Measurements from ENCODE around the gene ZFYVE21. TPM values are rescaled to one million over a fixed set of nuclear protein-coding genes. Genes with fewer than 3 reads are reported as not detected.
A peak's percentile ranks its signal among the peaks of the same experiment; 100 is the strongest.

ZFYVE21 gene
- total RNA-seq, 1 experiment from 2014 or later: 47.2 TPM

DNA sequence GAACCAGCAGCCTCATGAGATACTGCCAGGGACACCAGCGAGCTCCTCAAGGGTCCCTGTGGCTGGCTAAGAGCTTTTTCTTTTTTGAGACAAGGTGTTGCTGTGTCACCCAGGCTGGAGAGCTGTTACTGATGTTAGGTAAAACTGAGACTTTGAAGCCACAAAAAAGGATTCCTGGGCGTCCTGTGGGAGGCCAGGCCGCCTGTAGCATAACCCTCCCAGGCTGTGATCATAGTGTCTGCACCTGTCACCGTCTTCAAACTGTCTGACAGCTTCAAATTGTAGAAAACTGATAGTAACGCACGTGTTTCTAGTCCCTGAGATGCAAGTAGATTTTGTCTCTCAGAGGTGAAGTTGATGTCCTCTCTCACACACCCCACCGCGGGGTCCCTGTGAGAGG, 4.1 kb downstream of the ZFYVE21 start:
- H3K4me2 ChIP-seq (ENCODE audit: low read length): no peak overlapping the region
- TF ChIP-seq, protein P1, sequence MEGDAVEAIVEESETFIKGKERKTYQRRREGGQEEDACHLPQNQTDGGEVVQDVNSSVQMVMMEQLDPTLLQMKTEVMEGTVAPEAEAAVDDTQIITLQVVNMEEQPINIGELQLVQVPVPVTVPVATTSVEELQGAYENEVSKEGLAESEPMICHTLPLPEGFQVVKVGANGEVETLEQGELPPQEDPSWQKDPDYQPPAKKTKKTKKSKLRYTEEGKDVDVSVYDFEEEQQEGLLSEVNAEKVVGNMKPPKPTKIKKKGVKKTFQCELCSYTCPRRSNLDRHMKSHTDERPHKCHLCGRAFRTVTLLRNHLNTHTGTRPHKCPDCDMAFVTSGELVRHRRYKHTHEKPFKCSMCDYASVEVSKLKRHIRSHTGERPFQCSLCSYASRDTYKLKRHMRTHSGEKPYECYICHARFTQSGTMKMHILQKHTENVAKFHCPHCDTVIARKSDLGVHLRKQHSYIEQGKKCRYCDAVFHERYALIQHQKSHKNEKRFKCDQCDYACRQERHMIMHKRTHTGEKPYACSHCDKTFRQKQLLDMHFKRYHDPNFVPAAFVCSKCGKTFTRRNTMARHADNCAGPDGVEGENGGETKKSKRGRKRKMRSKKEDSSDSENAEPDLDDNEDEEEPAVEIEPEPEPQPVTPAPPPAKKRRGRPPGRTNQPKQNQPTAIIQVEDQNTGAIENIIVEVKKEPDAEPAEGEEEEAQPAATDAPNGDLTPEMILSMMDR (conservative IDR thresholded peaks at IDR 0.05; ENCODE audit: low read depth, low read length): no peak
- no peak for TF ChIP-seq EZH2phosphoT487 (IDR thresholded peaks at IDR 0.05; ENCODE audit: borderline replicate concordance, low read length)
- TF ChIP-seq EZH2 (IDR thresholded peaks at IDR 0.05; ENCODE audit: low read length, unreplicated experiment): no peak
- no TSS peak for BruUV-seq (replicated peaks)
- H3K79me2 ChIP-seq (ENCODE audit: low read length): peaks cover 87% of the 10 kb centered on the region
- no peaks in the 10 kb centered on the region for H3K9me2 ChIP-seq (replicated peaks; ENCODE audit: low read length)
- no peaks in the 10 kb centered on the region for H3K9me3 ChIP-seq (ENCODE audit: low read length)
- ChIA-PET CTCF (no interaction called here), POLR2A (ENCODE audit: unreplicated experiment) (no interaction called here)
- intact Hi-C loops (cut with micrococcal nuclease): loop anchor here (5.0 to 10.0 kb wide), 2 partner anchors 145 to 193 kb away; no protein-coding TSS in a partner anchor
- DNase-seq (no peak), ATAC-seq (no peak)
- H3K27me3 ChIP-seq (ENCODE audit: low read length): no peaks in the 10 kb centered on the region
- peaks cover 4% of the 10 kb centered on the region for H3F3A ChIP-seq (ENCODE audit: low read length, unreplicated experiment)
- H2AFZ ChIP-seq (ENCODE audit: low read length): no peak overlapping the region
- peaks cover 24% of the 10 kb centered on the region for H3K4me1 ChIP-seq (ENCODE audit: insufficient read depth, low read length)
- no peak overlapping the region for H3K27ac ChIP-seq (ENCODE audit: low read length)
- no peaks in the 10 kb centered on the region for H4K20me1 ChIP-seq (ENCODE audit: low read length)
- no peak overlapping the region for H3K9ac ChIP-seq (ENCODE audit: low read length)
- H3K36me3 ChIP-seq (ENCODE audit: low read depth, low read length): no peaks in the 10 kb centered on the region
- H3K4me3 ChIP-seq (ENCODE audit: low read length): no peak overlapping the region

DNA sequence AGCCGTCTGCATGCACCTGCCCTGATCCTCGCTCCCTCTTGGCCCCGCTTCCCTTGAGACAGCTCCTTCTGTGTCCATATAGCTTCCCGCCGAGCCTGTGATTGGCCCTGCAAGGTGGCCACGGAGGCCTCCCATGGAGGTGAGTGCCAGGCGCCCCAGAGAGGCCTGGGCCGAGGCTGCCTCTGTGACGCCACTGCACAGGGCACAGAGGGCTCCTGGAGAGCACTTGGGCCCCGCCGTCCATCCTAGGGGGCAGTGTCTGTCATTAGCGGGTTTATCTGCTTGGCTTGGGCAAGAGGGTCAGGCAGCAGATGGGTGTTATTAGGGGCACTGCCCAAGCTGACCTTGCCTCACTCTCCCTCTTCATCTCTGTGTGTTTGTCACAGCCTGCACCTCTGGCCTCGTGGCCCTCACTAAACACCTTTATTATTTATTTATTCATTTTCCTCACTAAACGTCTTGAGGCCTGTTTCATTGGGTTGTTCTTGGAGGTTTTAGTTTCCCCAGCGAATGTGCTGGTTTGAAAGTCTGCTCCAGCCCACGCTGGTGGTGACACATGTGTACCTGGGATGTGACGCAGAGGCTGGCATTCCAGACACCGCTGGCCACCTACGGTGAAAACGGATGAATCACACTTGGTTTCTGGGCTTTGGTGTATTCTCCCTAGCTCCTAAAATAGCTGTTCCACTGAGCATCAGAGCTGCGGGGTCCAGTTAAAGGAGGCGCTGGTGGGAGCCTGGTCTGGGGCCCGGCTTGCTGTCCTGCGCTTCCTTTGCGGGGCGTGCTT, 5.9 kb downstream of the ZFYVE21 start:
- no peaks in the 10 kb centered on the region for H3K9me3 ChIP-seq (ENCODE audit: low read length)
- H3K9me2 ChIP-seq (replicated peaks; ENCODE audit: low read length): no peaks in the 10 kb centered on the region
- no peak overlapping the region for H3K4me3 ChIP-seq (ENCODE audit: low read length)
- H3K4me1 ChIP-seq (ENCODE audit: insufficient read depth, low read length): peaks cover 23% of the 10 kb centered on the region
- ATAC-seq (peak; percentile 99), DNase-seq (peak; percentile 95)
- POLR2A ChIA-PET (ENCODE audit: unreplicated experiment): interaction anchor here (0.6 kb wide), 1 partner anchor 43 kb away, joined by 17 read pairs; no protein-coding TSS in a partner anchor
- no peaks in the 10 kb centered on the region for H3K36me3 ChIP-seq (ENCODE audit: low read depth, low read length)
- H3K27me3 ChIP-seq (ENCODE audit: low read length): no peaks in the 10 kb centered on the region
- no TSS peak for BruUV-seq (replicated peaks)
- peak overlapping the region; percentile 47 for H3K4me2 ChIP-seq (ENCODE audit: low read length)
- TF ChIP-seq, protein P1 (conservative IDR thresholded peaks at IDR 0.05; ENCODE audit: low read depth, low read length): peak; percentile 15; the same call in 1 of the 2 replicates
- no peak for TF ChIP-seq EZH2phosphoT487 (IDR thresholded peaks at IDR 0.05; ENCODE audit: borderline replicate concordance, low read length)
- TF ChIP-seq EZH2 (IDR thresholded peaks at IDR 0.05; ENCODE audit: low read length, unreplicated experiment): no peak
- CTCF ChIA-PET: no interaction called here
- no peak overlapping the region for H2AFZ ChIP-seq (ENCODE audit: low read length)
- intact Hi-C loops (cut with micrococcal nuclease): loop anchor here (5.0 kb wide), 1 partner anchor 191 kb away; no protein-coding TSS in a partner anchor
- H3K27ac ChIP-seq (ENCODE audit: low read length): peak overlapping the region; percentile 79
- no peaks in the 10 kb centered on the region for H4K20me1 ChIP-seq (ENCODE audit: low read length)
- peaks cover 91% of the 10 kb centered on the region for H3K79me2 ChIP-seq (ENCODE audit: low read length)
- H3F3A ChIP-seq (ENCODE audit: low read length, unreplicated experiment): peaks cover 4% of the 10 kb centered on the region
- H3K9ac ChIP-seq (ENCODE audit: low read length): peak overlapping the region; percentile 36; the same call in 1 of the 2 replicates

DNA sequence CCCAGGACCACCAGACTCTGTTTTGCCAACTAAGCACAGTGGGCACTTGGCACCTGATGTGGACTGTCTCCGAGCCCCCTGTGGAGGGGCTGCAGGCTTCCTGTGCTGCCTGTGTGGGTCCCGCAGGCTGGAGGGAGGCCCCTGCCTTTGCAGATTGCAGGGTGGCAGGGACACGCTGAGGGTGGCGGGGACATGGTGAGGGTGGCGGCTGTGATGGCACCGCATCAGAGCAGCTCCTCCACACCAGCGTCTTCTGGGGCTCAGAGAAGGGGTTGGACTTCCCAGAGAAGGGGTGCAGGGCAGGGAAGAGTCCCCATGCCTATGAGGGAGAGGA, 8.1 kb downstream of the ZFYVE21 start:
- Histone ChIP-seq H3K9ac (ENCODE audit: low read length) (no peak overlapping the region), H3K27ac (ENCODE audit: low read length) (no peak overlapping the region), H3K79me2 (ENCODE audit: low read length) (peaks cover 70% of the 10 kb centered on the region), H3K9me2 (replicated peaks; ENCODE audit: low read length) (no peaks in the 10 kb centered on the region), H3K9me3 (ENCODE audit: low read length) (no peaks in the 10 kb centered on the region), H4K20me1 (ENCODE audit: low read length) (no peaks in the 10 kb centered on the region), H3K4me1 (ENCODE audit: insufficient read depth, low read length) (peaks cover 14% of the 10 kb centered on the region), H3K4me2 (ENCODE audit: low read length) (no peak overlapping the region), H3F3A (ENCODE audit: low read length, unreplicated experiment) (peaks cover 4% of the 10 kb centered on the region), H2AFZ (ENCODE audit: low read length) (no peak overlapping the region), H3K27me3 (ENCODE audit: low read length) (no peaks in the 10 kb centered on the region), H3K36me3 (ENCODE audit: low read depth, low read length) (no peaks in the 10 kb centered on the region), H3K4me3 (ENCODE audit: low read length) (no peak overlapping the region)
- ChIA-PET POLR2A (ENCODE audit: unreplicated experiment) (no interaction called here), CTCF (no interaction called here)
- ATAC-seq (no peak), DNase-seq (no peak)
- BruUV-seq (replicated peaks): no TSS peak
- intact Hi-C loops (cut with micrococcal nuclease): loop anchor here (5.0 kb wide), 1 partner anchor 189 kb away; no protein-coding TSS in a partner anchor
- TF ChIP-seq EZH2 (IDR thresholded peaks at IDR 0.05; ENCODE audit: low read length, unreplicated experiment): no peak
- TF ChIP-seq, protein P1 (conservative IDR thresholded peaks at IDR 0.05; ENCODE audit: low read depth, low read length): no peak

All from PC-3 (cell line).